Hematopoietic multipotent progenitor cell treated with erythropoietin and hydrocortisone succinate and interleukin-3 and kit ligand, for 15 days (in vitro differentiated cells): Measurements from ENCODE around the gene CCM2L.
"Not testable (repeated sequence)": the region's sequence is repeated elsewhere in the genome, so short reads cannot be mapped to it uniquely, and the experiment has no call there.

ENCODE experiments used
- DNase-seq: peaks from one replicate; pipeline ENCODE4 v3.0.0-alpha.2; 2015; ENCODE audit warnings: low spot score

The CCM2L gene

GRCh38 chr20:32029561-32029960 is 19.3 kb downstream of the CCM2L start:
- DNase-seq: no peak

DNA sequence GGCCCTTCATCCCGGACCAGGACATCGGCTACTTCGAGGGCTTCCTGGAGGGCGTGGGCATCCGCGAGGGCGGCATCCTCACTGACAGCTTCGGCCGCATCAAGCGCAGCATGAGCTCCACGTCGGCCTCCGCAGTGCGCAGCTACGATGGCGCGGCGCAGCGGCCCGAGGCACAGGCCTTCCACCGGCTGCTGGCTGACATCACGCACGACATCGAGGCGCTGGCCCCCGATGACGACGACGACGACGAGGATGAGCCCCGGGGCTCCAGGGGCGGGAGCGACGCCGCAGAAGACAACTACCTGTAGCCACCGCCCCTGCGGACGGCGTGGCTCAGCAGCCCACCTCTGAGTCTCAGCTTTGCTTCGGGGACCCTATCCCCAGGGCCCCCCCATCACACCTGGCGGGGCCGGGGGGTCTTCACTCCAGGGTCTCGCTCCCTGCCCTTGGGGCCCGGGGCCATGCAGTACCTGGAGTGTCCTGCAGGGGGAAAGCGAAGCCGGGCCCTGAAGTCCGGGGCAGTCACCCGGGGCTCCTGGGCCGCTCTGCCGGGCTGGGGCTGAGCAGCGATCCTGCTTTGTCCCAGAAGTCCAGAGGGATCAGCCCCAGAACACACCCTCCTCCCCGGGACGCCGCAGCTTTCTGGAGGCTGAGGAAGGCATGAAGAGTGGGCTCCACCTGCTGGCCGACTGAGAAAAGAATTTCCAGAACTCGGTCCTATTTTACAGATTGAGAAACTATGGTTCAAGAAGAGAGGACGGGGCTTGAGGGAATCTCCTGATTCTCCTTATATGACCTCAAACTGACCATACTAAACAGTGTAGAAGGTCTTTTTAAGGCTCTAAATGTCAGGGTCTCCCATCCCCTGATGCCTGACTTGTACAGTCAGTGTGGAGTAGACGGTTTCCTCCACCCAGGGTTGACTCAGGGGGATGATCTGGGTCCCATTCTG is 21.0 kb downstream of the CCM2L start:
- peak; percentile 28 for DNase-seq

DNA sequence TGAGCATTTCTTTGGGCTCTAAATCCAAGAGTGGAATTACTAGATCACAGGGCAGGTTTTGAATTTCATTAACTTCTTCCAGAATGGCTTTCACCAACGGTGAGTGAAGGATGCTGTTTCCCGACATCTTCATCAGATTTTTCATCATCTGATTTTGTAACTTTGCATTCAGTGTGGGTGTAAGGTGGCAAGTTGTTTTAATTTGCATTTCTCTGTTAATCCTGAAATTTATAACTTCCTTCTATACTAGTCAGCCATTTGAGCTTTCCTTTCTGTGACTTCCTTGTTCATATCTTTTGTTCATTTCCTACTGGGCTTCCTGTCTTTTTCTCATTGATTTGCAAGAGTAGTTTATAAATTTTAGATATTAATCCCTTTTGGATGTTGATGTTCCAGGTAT is 23.1 kb downstream of the CCM2L start:
- DNase-seq: no peak

GRCh38 chr20:32033721-32034120 is 23.5 kb downstream of the CCM2L start:
- not testable (repeated sequence) for DNase-seq

GRCh38 chr20:32034581-32035425 is 24.6 kb downstream of the CCM2L start:
- no peak for DNase-seq

DNA sequence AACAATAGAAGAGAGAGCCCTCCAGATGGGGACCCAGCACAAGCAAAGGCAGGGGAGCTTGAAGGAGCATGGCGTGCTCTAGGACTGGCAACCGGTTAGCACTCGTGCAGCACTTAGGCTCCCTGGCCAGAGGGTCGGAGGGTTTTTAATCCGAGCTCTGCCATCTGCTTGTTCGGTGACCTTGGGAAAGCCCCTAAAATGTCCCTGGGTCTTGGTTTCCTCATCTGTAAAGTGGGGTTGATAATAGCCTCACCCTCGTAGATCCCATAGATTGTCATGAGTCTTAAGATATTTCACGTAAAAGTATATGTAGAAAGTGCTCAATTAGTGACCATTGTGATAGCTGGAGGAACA is 25.2 kb downstream of the CCM2L start:
- DNase-seq: no peak

GRCh38 chr20:32036252-32036651 is 26.0 kb downstream of the CCM2L start:
- DNase-seq: no peak

DNA sequence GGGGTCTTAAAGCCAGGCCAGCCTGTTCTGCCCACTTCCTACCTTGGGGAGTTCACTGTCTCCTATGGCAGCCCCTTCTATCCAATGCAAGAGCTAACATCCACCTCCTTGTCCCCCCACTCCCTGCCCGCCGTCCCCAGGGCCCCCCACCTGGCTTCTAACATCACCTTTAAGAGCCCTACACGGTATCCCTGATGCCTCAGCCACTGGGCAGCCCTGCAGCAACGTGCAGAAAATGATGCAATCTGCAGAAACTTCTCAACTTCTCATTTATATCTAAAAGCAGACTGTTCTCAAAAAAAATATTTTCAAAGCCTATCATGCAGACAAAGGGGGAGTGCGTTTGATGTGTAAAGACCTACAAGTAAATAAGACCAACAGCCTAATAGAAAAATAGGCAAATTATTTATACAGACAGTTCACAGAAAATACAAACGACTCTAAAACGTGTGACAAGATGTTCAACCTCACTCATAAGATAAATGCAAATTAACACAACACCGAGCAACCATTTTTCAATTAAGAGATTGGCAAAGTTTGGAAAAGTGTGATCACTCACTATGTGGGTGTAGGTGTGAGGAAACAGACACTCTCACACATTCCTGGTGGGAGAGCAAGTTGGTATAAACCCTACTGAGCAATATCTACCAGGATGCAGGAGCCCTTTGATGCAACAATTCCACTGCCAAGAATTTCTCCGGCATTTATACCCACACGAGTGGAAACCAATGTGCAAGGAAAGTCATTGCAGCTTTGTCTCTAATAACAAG is 26.7 kb downstream of the CCM2L start:
- DNase-seq: no peak

GRCh38 chr20:32037929-32038328 is 27.7 kb downstream of the CCM2L start:
- DNase-seq: no peak

GRCh38 chr20:32040142-32040953 is 30.1 kb downstream of the CCM2L start:
- DNase-seq: no peak

DNA sequence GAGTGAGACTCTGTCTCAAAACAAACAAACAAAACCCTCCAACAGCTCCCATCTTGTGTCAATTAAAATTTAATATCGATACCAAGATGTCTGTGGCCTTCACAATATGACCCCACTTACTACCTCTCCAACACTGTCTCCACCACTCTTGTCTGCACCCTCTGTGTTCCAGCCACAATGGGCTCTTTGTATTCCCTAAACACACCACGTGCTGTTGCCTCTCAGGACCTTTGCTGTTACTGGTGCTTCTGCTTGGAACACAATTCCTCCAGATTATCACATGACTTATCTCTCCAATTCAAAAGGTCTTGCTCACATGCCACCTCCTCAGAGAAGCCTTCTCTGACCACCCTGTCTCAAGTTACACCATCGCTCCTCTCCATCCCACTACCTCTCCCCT is 35.8 kb downstream of the CCM2L start:
- no peak for DNase-seq

DNA sequence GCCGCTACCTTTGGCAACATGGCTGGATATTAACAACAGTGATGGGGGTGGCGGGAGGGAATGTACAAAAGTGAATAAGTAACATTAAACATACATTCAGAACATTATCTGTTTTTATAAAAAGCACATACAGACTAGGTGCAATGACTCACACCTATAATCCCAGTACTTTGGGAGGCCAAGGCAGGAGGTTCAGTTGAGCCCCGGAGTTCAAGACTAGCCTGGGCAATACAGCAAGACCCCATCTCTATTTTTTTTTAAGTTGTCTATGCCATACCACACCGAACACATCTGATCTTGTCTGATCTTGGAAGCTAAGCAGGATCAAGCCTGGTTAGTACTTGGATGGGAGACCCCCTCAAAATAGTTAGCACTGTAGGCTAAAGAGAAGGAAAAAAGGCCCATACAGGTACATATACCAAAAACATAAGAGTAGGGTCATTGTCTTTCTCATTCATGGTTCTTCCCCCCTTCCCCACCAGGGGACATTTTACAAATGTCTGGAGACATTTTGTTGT is 40.1 kb downstream of the CCM2L start:
- no peak for DNase-seq

- no peak for DNase-seq
Observed at GRCh38 chr20:32050851-32051556, 40.8 kb downstream of the CCM2L start.

GRCh38 chr20:32051720-32052089 is 41.5 kb downstream of the CCM2L start:
- DNase-seq: no peak

DNA sequence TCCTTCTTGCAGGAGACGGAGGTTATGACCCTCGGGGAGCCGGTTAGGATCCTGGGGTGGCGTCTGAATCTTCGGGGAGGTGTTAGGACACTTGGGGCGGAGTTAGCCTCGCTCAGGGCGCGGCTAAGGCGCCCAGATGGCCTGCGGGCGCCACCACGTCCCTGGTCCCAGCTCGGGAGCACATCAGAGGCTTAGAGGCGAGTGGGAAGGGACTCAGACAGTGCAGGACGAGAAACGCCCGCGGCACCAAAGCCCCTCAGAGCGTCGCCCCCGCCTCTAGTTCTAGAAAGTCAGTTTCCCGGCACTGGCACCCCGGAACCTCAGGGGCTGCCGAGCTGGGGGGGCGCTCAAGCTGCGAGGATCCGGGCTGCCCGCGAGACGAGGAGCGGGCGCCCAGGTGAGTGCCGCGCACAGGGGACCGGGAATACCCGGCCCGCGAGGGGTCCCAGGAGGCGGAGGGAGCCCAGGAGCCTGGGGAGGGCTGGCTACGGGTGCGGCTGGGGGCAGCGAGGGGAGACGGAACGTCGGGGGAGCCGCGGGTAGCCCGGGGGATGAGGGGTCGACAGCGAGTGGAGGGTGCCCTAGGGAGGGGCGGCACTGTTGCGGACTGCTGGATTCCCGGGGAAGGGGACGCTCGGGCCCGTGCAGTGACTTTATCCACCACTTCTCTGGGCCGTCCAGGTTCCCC is 42.0 kb downstream of the CCM2L start, which contains the start of gene HCK:
HCK (plus strand) TSS at position 153 of the 688 bp plus-strand sequence.
- no peak for DNase-seq

GRCh38 chr20:32052778-32053362 is 42.6 kb downstream of the CCM2L start:
- DNase-seq: no peak

- DNase-seq: no peak
Observed at GRCh38 chr20:32053648-32054047, 43.4 kb downstream of the CCM2L start.

- DNase-seq: no peak
Observed at GRCh38 chr20:32056708-32057483, 46.7 kb downstream of the CCM2L start.
